Transverse colon (tissue), 4 donors: ENCODE measurements around the gene GGA1.

ENCODE experiments used
- EP300 ChIP-seq: sonication (generic); formaldehyde crosslinking; IDR thresholded peaks from one replicate; pipeline ENCODE4 v1.6.1; 2017; ENCODE audit warnings: antibody characterized with exemption, low read depth
- POLR2A ChIP-seq: fragments of 450-650 bp; IDR thresholded peaks from one replicate; pipeline ENCODE4 v1.6.1; 2016; ENCODE audit warnings: antibody characterized with exemption, mild to moderate bottlenecking, moderate library complexity
- POLR2AphosphoS5 ChIP-seq, 3 donors: sonication (generic); formaldehyde crosslinking; IDR thresholded peaks; one replicate each; pipeline ENCODE4 v1.6.1; 2016; ENCODE audit warnings: antibody characterized with exemption in 3 of 3
- TF ChIP-seq, protein P1 (sequence below), 5 experiments: fragments of 200-600 bp in 3 of 5; fragments of 450-650 bp in 2 of 5; sonication (generic) in 3 of 5; IDR thresholded peaks; 1 replicate in 2 of 5; 2 replicates in 3 of 5; pipeline ENCODE4 v1.5.1; 2016 to 2017; ENCODE audit warnings: antibody characterized with exemption in 5 of 5, inconsistent platforms in 3 of 5, mild to moderate bottlenecking in 2 of 5, moderate library complexity in 1 of 5

DNA sequence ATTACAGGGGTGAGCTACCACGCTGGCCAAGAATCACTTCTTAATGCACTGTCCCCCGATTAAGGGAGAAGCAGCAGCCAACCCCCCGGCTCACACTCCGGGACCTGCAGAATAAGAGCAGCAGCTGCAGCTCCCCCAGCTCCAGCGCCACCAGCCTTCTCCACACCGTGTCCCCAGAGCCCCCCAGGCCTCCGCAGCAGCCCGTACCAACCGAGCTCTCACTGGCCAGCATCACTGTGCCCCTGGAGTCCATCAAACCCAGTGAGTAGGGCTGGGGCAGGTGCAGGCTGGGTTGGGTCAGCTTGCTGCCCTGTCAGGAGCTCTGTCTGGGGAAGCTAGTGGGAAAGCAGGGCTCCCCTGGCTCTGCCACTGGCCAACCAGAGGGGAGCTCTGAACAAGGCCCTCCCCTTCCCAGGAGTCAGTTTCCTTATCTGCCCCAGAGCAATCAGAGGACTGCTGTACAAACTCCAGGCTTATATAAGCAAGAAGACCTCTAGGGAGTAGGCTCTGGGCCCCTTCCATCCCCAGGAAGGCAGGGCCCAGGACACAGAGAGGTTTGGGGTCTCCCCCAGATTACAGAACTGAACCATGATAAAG, 22.3 kb downstream of the GGA1 start:
- TF ChIP-seq, protein P1, sequence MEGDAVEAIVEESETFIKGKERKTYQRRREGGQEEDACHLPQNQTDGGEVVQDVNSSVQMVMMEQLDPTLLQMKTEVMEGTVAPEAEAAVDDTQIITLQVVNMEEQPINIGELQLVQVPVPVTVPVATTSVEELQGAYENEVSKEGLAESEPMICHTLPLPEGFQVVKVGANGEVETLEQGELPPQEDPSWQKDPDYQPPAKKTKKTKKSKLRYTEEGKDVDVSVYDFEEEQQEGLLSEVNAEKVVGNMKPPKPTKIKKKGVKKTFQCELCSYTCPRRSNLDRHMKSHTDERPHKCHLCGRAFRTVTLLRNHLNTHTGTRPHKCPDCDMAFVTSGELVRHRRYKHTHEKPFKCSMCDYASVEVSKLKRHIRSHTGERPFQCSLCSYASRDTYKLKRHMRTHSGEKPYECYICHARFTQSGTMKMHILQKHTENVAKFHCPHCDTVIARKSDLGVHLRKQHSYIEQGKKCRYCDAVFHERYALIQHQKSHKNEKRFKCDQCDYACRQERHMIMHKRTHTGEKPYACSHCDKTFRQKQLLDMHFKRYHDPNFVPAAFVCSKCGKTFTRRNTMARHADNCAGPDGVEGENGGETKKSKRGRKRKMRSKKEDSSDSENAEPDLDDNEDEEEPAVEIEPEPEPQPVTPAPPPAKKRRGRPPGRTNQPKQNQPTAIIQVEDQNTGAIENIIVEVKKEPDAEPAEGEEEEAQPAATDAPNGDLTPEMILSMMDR (IDR thresholded peaks at IDR 0.05), result no peak
- TF ChIP-seq POLR2A (no peak), POLR2AphosphoS5 (IDR thresholded peaks at IDR 0.05) (no peak), EP300 (no peak)
